ACC112 (cell line): Measurements from ENCODE around the gene CCDC120.

ENCODE experiments used
- H2AFZ ChIP-seq: fragments of 200-600 bp; sonication (generic); one replicate; pipeline ENCODE4 v1.6.0; 2017; ENCODE audit warnings: antibody characterized with exemption, low read length; ENCODE audit not compliant: unreplicated experiment
- H3K27ac ChIP-seq: fragments of 200-600 bp; sonication (generic); 2 replicates; pipeline ENCODE4 v1.5.1; 2014; ENCODE audit warnings: low read depth, mild to moderate bottlenecking, antibody characterized with exemption, low read length, moderate library complexity
- H3K27me3 ChIP-seq: fragments of 200-600 bp; sonication (generic); 2 replicates; pipeline ENCODE4 v1.6.1; 2014; ENCODE audit warnings: mild to moderate bottlenecking, antibody characterized with exemption, low read length, moderate library complexity, mixed read lengths; ENCODE audit not compliant: insufficient read depth
- H3K36me3 ChIP-seq: fragments of 200-600 bp; sonication (generic); 2 replicates; pipeline ENCODE4 v1.6.1; 2016; ENCODE audit warnings: mild to moderate bottlenecking, antibody characterized with exemption, low read length, moderate library complexity, mixed read lengths; ENCODE audit not compliant: insufficient read depth
- H3K4me1 ChIP-seq: fragments of 200-600 bp; sonication (generic); one replicate; pipeline ENCODE4 v1.6.1; 2016; ENCODE audit warnings: low read length, mixed read lengths; ENCODE audit not compliant: insufficient read depth, unreplicated experiment, control insufficient read depth
- H3K4me3 ChIP-seq: fragments of 200-600 bp; sonication (generic); 2 replicates; pipeline ENCODE4 v1.5.1; 2014; ENCODE audit warnings: mild to moderate bottlenecking, low read depth, low read length
- H3K79me2 ChIP-seq: fragments of 200-600 bp; sonication (generic); one replicate; pipeline ENCODE4 v1.6.0; 2016; ENCODE audit warnings: low read length; ENCODE audit not compliant: control insufficient read depth, unreplicated experiment, insufficient read depth

CCDC120 gene

DNA sequence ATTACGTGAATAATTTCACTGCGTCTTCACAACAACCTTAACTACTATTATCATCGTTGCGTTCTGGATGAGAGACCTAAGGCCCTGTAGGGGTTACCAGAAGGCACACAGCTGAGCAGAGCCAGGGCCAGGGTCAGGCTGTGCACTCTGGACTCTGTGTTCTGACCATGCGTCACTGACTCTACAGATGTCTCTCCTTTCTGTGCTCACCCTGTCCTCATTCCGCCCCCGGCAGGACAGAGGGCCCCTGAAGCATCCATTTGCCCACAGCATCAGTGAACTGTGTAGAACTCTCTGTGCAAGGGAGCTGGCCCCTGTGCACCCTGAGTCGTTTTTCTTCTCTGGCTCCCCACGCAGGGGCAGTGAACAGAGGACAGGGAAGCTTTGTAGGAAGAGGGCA lies 43.4 kb downstream of the CCDC120 start:
- Histone ChIP-seq H3K27ac (no peak overlapping the region), H3K4me3 (no peak overlapping the region; the same call in 1 of the 2 replicates)

DNA sequence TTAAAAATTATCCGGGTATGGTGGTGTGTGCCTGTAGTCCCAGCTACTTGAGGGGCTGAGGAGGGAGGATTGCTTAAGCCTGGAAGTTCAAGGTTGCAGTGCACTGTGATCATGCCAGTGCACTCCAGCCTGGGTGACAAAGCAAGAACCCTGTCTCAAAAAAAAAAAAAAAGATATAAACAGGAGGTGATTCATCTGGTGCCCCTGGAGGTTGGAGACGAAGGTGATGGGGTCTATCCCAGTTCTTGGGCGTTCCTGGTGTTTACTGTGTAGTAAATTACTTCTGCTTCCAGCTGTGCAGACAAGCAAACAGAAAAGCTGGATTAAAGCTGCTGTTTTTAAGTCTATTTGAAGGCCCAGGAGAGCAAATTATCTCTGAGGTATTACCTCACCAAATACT lies 44.8 kb downstream of the CCDC120 start:
- Histone ChIP-seq H3K4me1 (no peaks in the 10 kb centered on the region), H3K4me3 (no peak overlapping the region), H3K27me3 (no peaks in the 10 kb centered on the region), H3K27ac (no peak overlapping the region), H3K36me3 (no peaks in the 10 kb centered on the region), H2AFZ (no peak overlapping the region), H3K79me2 (no peaks in the 10 kb centered on the region)

More for the DNA sequence above, 43.4 kb downstream of the CCDC120 start:
- Histone ChIP-seq H3K4me1 (no peaks in the 10 kb centered on the region), H2AFZ (no peak overlapping the region), H3K36me3 (no peaks in the 10 kb centered on the region), H3K79me2 (no peaks in the 10 kb centered on the region), H3K27me3 (no peaks in the 10 kb centered on the region)

DNA sequence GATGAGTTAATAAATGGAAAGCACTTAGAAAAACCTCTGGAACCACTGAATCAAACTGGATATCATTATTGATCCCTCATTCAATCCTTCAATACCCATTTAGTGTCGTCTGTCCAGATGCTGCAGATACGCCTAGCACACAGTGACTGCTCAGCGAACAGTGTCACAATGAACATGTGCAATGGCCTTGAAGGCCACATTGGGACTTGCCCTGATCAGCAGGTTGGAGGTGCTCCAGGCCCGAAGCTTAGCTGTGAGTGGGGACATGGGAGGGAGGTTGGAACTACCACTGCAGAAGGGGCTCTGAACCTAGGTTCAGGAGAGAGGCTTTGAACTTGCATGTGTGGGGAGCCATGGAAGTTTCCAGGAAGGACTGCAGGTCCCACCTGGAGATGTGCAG lies 47.5 kb downstream of the CCDC120 start:
- Histone ChIP-seq H3K4me1 (no peaks in the 10 kb centered on the region), H3K4me3 (no peak overlapping the region), H3K36me3 (no peaks in the 10 kb centered on the region), H2AFZ (no peak overlapping the region), H3K79me2 (no peaks in the 10 kb centered on the region), H3K27ac (no peak overlapping the region), H3K27me3 (no peaks in the 10 kb centered on the region)

DNA sequence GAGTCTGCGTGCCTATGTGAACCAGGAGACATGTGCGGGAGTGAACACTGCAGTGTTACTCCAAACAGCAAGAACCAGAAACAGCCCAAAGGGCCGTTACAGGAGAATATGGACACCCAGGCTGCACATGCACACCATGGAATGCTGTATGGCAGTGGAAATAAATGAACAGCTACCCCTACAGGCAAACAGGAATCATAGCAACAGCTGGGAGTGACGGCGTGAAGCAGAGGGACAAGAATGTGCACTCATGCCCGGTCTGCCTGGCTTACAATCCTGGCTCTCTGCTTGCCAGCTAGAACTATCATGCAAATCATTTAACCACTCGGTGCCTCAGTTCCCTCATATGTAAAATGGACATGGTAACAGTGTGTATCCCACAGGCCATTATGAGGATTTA lies 48.1 kb downstream of the CCDC120 start:
- Histone ChIP-seq H3K27ac (no peak overlapping the region), H3K79me2 (no peaks in the 10 kb centered on the region), H3K36me3 (no peaks in the 10 kb centered on the region), H2AFZ (no peak overlapping the region), H3K27me3 (no peaks in the 10 kb centered on the region), H3K4me1 (no peaks in the 10 kb centered on the region), H3K4me3 (no peak overlapping the region)

DNA sequence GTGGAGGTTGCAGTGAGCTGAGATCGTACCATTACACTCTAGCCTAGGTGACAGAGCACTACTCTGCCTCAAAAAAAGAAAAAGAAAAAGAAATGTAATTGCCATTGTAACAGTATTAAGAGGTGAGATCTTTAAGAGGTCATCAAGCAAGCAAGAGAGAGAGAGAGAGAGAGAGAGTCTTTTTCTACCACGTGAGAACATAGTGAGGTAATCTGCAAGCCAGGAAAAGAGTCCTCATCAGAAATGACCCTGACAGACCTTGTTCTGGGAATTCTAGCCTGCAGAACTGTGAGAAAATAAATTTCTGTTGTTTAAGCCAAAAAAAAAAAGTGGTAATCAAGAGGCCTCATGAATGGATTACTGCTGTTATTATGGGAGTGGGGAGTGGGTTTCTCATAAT lies 49.8 kb downstream of the CCDC120 start:
- Histone ChIP-seq H3K27me3 (no peaks in the 10 kb centered on the region), H3K36me3 (no peaks in the 10 kb centered on the region), H3K79me2 (no peaks in the 10 kb centered on the region), H3K4me3 (no peak overlapping the region), H3K27ac (no peak overlapping the region), H3K4me1 (no peaks in the 10 kb centered on the region), H2AFZ (no peak overlapping the region)

DNA sequence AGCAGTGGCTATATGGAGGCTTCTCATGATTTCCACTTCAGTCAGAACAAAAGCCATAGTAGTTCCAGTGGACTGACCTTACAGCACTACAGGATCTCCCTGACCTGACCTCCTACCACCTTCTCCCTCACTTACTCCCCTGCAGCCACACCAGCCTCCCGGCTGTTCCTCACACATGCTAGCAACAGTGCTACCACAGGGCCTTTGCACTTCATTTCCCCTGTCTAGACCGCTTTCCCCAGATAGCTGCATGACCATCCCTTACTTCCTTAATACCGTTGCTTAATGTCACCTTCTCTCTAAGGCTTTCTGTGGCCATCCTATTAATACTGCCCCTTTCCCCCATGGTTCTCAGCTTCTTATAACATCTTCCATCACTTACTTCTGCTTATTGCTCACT lies 51.6 kb downstream of the CCDC120 start:
- H3K36me3 ChIP-seq = no peaks in the 10 kb centered on the region

DNA sequence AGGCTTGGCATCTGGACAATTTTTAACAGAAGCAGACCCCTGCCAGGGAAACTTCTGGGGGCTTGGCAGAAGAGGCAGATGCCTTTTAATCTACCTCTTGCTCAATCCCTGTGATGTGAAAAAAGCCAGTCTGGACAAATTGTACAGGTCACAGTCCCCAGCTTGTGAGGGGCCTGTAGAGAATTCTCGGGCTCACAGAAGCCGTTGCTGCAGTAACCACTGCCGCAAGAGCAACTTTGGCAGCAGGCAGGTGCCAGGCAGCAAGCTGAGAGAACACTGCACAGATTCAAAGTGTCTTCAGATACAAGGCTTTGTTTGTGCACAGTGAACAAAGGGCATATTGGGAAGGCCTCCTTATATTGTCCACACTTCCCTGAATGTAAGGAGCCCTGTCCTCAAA lies 53.0 kb downstream of the CCDC120 start:
- H2AFZ ChIP-seq = no peak overlapping the region
- no peaks in the 10 kb centered on the region for H3K36me3 ChIP-seq
- H3K79me2 ChIP-seq = no peaks in the 10 kb centered on the region
- no peaks in the 10 kb centered on the region for H3K4me1 ChIP-seq
- H3K27me3 ChIP-seq = no peaks in the 10 kb centered on the region
- H3K4me3 ChIP-seq = no peak overlapping the region
- no peak overlapping the region for H3K27ac ChIP-seq

More for the DNA sequence above, 51.6 kb downstream of the CCDC120 start:
- H2AFZ ChIP-seq = no peak overlapping the region
- H3K27me3 ChIP-seq = no peaks in the 10 kb centered on the region
- H3K4me3 ChIP-seq = no peak overlapping the region
- no peaks in the 10 kb centered on the region for H3K79me2 ChIP-seq
- H3K27ac ChIP-seq = no peak overlapping the region
- no peaks in the 10 kb centered on the region for H3K4me1 ChIP-seq

DNA sequence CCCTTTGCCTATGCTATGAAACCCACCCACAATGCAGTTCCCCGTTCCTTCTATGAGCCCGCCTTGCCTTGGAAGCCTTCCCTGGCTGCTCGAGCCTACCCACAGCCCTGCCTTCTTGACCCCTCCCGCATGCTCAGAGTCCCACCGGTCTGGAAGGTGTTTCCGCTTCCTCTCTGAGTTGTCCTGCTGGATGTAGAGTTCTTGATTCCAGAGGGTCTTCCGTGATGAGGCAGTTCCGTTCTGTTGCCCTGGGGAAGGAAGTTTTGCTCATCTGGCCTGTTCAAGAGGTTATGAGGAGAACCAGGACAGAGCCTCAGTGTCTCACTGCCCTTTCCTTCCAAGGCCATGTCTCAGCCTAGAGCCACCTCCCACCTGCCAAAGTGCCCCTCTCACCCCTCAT lies 57.3 kb downstream of the CCDC120 start:
- H2AFZ ChIP-seq = no peak overlapping the region
- H3K27me3 ChIP-seq = no peaks in the 10 kb centered on the region
- no peak overlapping the region for H3K4me3 ChIP-seq
- no peak overlapping the region for H3K27ac ChIP-seq
- no peaks in the 10 kb centered on the region for H3K79me2 ChIP-seq
- H3K4me1 ChIP-seq = no peaks in the 10 kb centered on the region
- H3K36me3 ChIP-seq = no peaks in the 10 kb centered on the region

DNA sequence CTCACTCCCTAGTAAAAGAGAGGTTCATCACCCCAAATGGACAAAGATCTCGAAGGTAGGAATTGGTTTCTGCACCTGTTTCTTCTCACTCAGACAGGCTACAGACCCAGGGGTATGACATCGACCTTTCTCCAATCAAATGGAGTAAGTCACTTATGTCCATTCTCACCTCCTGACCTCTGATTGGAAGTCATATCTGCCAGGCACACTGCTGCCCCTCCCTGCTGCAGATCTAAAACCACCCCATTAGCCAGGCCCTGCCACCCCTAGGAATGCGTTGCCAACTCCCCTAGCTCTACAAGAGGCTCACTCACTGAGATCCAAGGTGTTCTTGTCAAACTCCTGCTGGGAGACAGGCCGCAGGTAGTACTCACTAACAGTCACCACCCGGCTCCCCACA lies 57.9 kb downstream of the CCDC120 start:
- H3K27me3 ChIP-seq = no peaks in the 10 kb centered on the region

DNA sequence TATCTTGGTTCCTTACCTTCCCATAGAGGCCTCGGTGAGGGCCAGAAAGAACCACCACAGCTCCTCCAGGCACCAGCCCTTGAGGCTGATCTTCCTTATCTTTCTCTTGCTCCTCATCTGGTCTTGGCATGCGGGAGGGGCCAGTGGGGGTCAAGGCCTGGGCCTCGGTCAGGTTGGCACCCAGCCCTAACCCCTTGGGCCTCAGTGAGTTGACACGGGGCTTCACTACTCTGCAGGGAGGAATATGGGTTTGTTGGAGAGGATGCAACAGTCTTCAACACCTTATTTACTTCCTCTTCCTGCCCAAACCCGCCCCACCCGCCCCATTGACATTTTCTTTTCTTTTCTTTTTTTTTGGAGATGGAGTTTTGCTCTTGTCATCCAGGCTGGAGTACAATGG lies 58.8 kb downstream of the CCDC120 start:
- Histone ChIP-seq H3K36me3 (no peaks in the 10 kb centered on the region), H3K4me3 (no peak overlapping the region), H3K79me2 (peaks cover 10% of the 10 kb centered on the region), H3K27me3 (no peaks in the 10 kb centered on the region), H2AFZ (no peak overlapping the region), H3K27ac (no peak overlapping the region), H3K4me1 (no peaks in the 10 kb centered on the region)

More for the DNA sequence above, 57.9 kb downstream of the CCDC120 start:
- Histone ChIP-seq H3K27ac (no peak overlapping the region), H3K36me3 (no peaks in the 10 kb centered on the region), H3K79me2 (peaks cover 2% of the 10 kb centered on the region), H2AFZ (no peak overlapping the region), H3K4me1 (no peaks in the 10 kb centered on the region), H3K4me3 (no peak overlapping the region)
